SK-N-SH treated with all-trans-retinoic acid at 6 μM for 48 hours (cell line): Measurements from ENCODE around the gene ANKRD33B.

Experiments used
- ATAC-seq: fragments of 200-7000 bp; cut with Tn5 transposase; 3 replicates; pipeline ENCODE4 v1.9.1; 2020; ENCODE audit warnings: mild to moderate bottlenecking, moderate library complexity
- ARNTL ChIP-seq: fragments of 450-650 bp; formaldehyde crosslinking; IDR thresholded peaks from 2 replicates; pipeline ENCODE4 v1.5.0; 2020; ENCODE audit warnings: low read depth, mild to moderate bottlenecking, moderate library complexity, borderline replicate concordance
- BACH2 ChIP-seq: fragments of 250-450 bp; sonication (Bioruptor Pico); IDR thresholded peaks from 2 replicates; pipeline ENCODE4 v1.9.0; 2021; ENCODE audit warnings: mild to moderate bottlenecking, borderline replicate concordance
- CREB5 ChIP-seq: fragments of 250-450 bp; sonication (Bioruptor Pico); IDR thresholded peaks from 2 replicates; pipeline ENCODE4 v1.5.1; 2020; ENCODE audit warnings: low read depth, mild to moderate bottlenecking, moderate library complexity
- CSDC2 ChIP-seq: fragments of 250-450 bp; sonication (Bioruptor Pico); IDR thresholded peaks from 2 replicates; pipeline ENCODE4 v1.5.0; 2020; ENCODE audit warnings: mild to moderate bottlenecking, moderate library complexity
- ESRRG ChIP-seq: fragments of 250-450 bp; sonication (Bioruptor Pico); IDR thresholded peaks from 2 replicates; pipeline ENCODE4 v1.6.1; 2021; ENCODE audit warnings: mild to moderate bottlenecking
- GLIS3 ChIP-seq: fragments of 250-450 bp; sonication (Bioruptor Pico); IDR thresholded peaks from 2 replicates; pipeline ENCODE4 v1.5.0; 2020; ENCODE audit warnings: mild to moderate bottlenecking, moderate library complexity
- ISL1 ChIP-seq: fragments of 250-450 bp; sonication (Bioruptor Pico); IDR thresholded peaks from 2 replicates; pipeline ENCODE4 v2.1.2; 2022; ENCODE audit warnings: mild to moderate bottlenecking, moderate library complexity
- POU6F1 ChIP-seq: fragments of 250-450 bp; sonication (Bioruptor Pico); IDR thresholded peaks from 2 replicates; pipeline ENCODE4 v1.8.0; 2021; ENCODE audit warnings: low read depth, mild to moderate bottlenecking, moderate library complexity, borderline replicate concordance
- PPARA ChIP-seq: fragments of 250-450 bp; sonication (Bioruptor Pico); IDR thresholded peaks from 2 replicates; pipeline ENCODE4 v1.5.0; 2020; ENCODE audit warnings: mild to moderate bottlenecking, borderline replicate concordance
- RARB ChIP-seq: fragments of 250-450 bp; sonication (Bioruptor Pico); IDR thresholded peaks from 2 replicates; pipeline ENCODE4 v1.8.0; 2021; ENCODE audit warnings: mild to moderate bottlenecking, moderate library complexity
- SNAI2 ChIP-seq: fragments of 250-450 bp; sonication (Bioruptor Pico); IDR thresholded peaks from 2 replicates; pipeline ENCODE4 v1.5.0; 2020; ENCODE audit warnings: mild to moderate bottlenecking, moderate library complexity
- TCF4 ChIP-seq: fragments of 250-450 bp; sonication (Bioruptor Pico); IDR thresholded peaks from 2 replicates; pipeline ENCODE4 v1.8.0; 2021; ENCODE audit warnings: mild to moderate bottlenecking, moderate library complexity, borderline replicate concordance
- TOX ChIP-seq: fragments of 250-450 bp; sonication (Bioruptor Pico); IDR thresholded peaks from 2 replicates; pipeline ENCODE4 v1.8.0; 2021; ENCODE audit warnings: mild to moderate bottlenecking, moderate library complexity, borderline replicate concordance
- TSHZ2 ChIP-seq: fragments of 250-450 bp; sonication (Bioruptor Pico); IDR thresholded peaks from 2 replicates; pipeline ENCODE4 v1.5.0; 2020; ENCODE audit warnings: mild to moderate bottlenecking, moderate library complexity
- ZC3H10 ChIP-seq: fragments of 250-450 bp; sonication (Bioruptor Pico); IDR thresholded peaks from 2 replicates; pipeline ENCODE4 v1.5.1; 2021; ENCODE audit warnings: mild to moderate bottlenecking, moderate library complexity
- ZFP3 ChIP-seq: fragments of 250-450 bp; sonication (Bioruptor Pico); IDR thresholded peaks from 2 replicates; pipeline ENCODE4 v1.5.0; 2020; ENCODE audit warnings: mild to moderate bottlenecking, moderate library complexity
- ZFP30 ChIP-seq: fragments of 450-650 bp; formaldehyde crosslinking; IDR thresholded peaks from 2 replicates; pipeline ENCODE4 v1.5.0; 2022; ENCODE audit warnings: mild to moderate bottlenecking, moderate library complexity
- ZNF565 ChIP-seq: fragments of 450-650 bp; formaldehyde crosslinking; conservative IDR thresholded peaks from 2 replicates; pipeline ENCODE4 v1.5.0; 2020; ENCODE audit warnings: low read depth, mild to moderate bottlenecking, moderate library complexity
- ZNF70 ChIP-seq: fragments of 450-650 bp; formaldehyde crosslinking; IDR thresholded peaks from 2 replicates; pipeline ENCODE4 v1.5.0; 2020; ENCODE audit warnings: mild to moderate bottlenecking, moderate library complexity
- TF ChIP-seq, protein P1 (sequence below): fragments of 250-450 bp; sonication (Bioruptor Pico); IDR thresholded peaks from 2 replicates; pipeline ENCODE4 v1.5.1; 2021; ENCODE audit warnings: mild to moderate bottlenecking, moderate library complexity
- TF ChIP-seq, protein P2 (sequence below): fragments of 250-450 bp; sonication (Bioruptor Pico); IDR thresholded peaks from 2 replicates; pipeline ENCODE4 v1.8.0; 2020; ENCODE audit warnings: mild to moderate bottlenecking, moderate library complexity, borderline replicate concordance

ANKRD33B gene

GRCh38 chr5:10639846-10640368 lies 76.0 kb downstream of the ANKRD33B start (continued):
- TF ChIP-seq, protein P1, sequence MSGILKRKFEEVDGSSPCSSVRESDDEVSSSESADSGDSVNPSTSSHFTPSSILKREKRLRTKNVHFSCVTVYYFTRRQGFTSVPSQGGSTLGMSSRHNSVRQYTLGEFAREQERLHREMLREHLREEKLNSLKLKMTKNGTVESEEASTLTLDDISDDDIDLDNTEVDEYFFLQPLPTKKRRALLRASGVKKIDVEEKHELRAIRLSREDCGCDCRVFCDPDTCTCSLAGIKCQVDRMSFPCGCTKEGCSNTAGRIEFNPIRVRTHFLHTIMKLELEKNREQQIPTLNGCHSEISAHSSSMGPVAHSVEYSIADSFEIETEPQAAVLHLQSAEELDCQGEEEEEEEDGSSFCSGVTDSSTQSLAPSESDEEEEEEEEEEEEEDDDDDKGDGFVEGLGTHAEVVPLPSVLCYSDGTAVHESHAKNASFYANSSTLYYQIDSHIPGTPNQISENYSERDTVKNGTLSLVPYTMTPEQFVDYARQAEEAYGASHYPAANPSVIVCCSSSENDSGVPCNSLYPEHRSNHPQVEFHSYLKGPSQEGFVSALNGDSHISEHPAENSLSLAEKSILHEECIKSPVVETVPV (CRISPR knock-in tag) = no peak
- TF ChIP-seq PPARA (CRISPR knock-in tag) = no peak
- TF ChIP-seq POU6F1 = no peak
- no peak for TF ChIP-seq ESRRG (CRISPR knock-in tag)
- no peak for TF ChIP-seq GLIS3 (CRISPR knock-in tag)

DNA sequence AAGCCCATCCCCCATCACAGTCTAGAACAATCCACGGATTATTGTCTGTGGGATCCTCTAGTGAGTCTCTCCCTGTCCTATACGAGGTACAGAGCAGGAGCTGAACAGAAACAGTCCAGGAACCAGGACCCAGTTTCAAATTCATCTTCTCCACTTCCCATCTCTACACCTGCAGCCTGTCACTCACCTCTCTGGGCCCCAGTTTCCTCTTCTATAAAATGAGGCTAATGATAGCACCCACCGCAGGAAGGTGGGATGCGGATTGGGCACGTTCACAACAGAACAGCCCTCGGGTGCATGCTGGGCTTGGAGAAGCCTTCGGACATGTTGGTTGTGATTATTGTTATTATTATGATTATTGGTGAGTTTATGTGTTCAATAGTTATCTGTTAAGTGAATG lies 78.5 kb downstream of the ANKRD33B start:
- TF ChIP-seq RARB = no peak
- TF ChIP-seq, all 23 proteins: peak for 0
- no peak for ATAC-seq

DNA sequence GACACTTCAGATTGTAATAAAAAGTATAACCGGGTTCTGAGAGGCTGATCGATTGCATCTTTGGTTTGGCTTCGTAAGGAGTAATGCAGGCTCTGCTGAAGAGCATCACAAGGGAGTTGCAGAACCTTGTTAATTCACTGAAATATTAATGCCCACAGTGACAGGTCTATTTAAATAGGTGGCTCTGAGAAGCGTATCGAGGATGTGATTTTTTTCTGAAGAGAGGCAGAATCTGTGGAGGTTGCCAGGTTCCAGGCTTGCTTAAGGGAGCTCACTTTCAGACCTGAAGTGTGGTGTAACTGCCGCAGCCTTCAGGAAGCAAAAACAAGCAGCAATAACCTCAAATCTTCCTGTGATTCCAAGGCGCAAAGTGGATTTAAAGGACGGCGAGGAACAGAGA lies 80.3 kb downstream of the ANKRD33B start:
- no peak for ATAC-seq
- TF ChIP-seq GLIS3 (CRISPR knock-in tag) = no peak
- no peak for TF ChIP-seq ZFP30 (CRISPR knock-in tag)
- TF ChIP-seq, protein P1 (CRISPR knock-in tag) = no peak
- TF ChIP-seq ZC3H10 (CRISPR knock-in tag) = no peak
- no peak for TF ChIP-seq SNAI2
- TF ChIP-seq, protein P2, sequence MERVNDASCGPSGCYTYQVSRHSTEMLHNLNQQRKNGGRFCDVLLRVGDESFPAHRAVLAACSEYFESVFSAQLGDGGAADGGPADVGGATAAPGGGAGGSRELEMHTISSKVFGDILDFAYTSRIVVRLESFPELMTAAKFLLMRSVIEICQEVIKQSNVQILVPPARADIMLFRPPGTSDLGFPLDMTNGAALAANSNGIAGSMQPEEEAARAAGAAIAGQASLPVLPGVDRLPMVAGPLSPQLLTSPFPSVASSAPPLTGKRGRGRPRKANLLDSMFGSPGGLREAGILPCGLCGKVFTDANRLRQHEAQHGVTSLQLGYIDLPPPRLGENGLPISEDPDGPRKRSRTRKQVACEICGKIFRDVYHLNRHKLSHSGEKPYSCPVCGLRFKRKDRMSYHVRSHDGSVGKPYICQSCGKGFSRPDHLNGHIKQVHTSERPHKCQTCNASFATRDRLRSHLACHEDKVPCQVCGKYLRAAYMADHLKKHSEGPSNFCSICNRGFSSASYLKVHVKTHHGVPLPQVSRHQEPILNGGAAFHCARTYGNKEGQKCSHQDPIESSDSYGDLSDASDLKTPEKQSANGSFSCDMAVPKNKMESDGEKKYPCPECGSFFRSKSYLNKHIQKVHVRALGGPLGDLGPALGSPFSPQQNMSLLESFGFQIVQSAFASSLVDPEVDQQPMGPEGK (CRISPR knock-in tag) = no peak
- no peak for TF ChIP-seq CSDC2
- TF ChIP-seq POU6F1 = no peak
- TF ChIP-seq TCF4 (CRISPR knock-in tag) = no peak
- no peak for TF ChIP-seq ZNF565 (CRISPR knock-in tag)
- no peak for TF ChIP-seq ESRRG (CRISPR knock-in tag)
- no peak for TF ChIP-seq RARB
- no peak for TF ChIP-seq TOX (CRISPR knock-in tag)
- no peak for TF ChIP-seq ZFP3 (CRISPR knock-in tag)

GRCh38 chr5:10645146-10645545 lies 81.3 kb downstream of the ANKRD33B start:
- no peak for ATAC-seq
- TF ChIP-seq ZNF565 (CRISPR knock-in tag) (no peak), RARB (no peak), GLIS3 (CRISPR knock-in tag) (no peak), ZFP3 (CRISPR knock-in tag) (no peak), CSDC2 (no peak), CREB5 (CRISPR knock-in tag) (no peak), BACH2 (CRISPR knock-in tag) (no peak), ISL1 (CRISPR knock-in tag) (no peak), ZNF70 (CRISPR knock-in tag) (no peak), TOX (CRISPR knock-in tag) (no peak), TCF4 (CRISPR knock-in tag) (no peak), SNAI2 (no peak), ESRRG (CRISPR knock-in tag) (no peak), TSHZ2 (no peak), PPARA (CRISPR knock-in tag) (no peak), ARNTL (CRISPR knock-in tag) (no peak)
- TF ChIP-seq, protein P2 (CRISPR knock-in tag) = no peak
